ENCODE results near the gene INO80B.

The INO80B gene

DNA sequence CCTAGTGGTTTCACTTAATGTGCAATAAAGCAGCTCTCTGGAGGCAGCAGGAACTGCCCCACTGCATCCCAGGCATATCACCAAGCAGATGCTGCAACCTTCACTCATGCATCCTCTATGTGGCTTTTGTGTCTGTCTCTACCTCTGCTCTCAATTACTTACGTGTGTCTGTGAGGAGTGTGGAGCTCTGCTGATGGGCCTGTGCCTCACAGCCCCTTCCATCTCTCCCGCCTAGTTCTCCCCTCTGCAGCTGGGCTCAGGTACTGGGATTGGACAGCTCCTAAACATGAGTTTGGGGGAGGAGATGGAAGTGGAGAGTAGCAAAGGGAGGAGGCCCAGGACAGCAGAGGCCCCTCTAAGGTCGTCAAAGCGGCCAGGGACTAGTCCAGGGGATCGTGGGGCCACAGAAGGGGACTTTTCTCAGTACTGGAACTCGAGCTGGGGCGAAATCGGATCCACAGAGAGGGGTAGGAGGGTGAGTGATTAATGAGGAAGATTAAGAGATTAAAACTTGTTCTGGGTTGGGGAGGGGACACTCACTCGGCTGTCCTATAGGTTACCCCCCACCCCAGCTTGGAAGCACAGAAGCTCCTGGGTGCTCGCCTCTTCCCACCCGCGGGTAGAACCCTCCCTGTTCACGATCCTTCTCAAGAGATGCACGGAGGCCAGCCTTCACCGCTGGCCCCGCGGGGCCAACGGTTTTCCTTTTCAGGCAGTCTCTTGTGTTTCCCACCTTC lies 46.6 kb downstream of the INO80B start:
- no peak for DNase-seq (ENCODE audit: low read depth in 3 of 3, low spot score in 1 of 3)

DNA sequence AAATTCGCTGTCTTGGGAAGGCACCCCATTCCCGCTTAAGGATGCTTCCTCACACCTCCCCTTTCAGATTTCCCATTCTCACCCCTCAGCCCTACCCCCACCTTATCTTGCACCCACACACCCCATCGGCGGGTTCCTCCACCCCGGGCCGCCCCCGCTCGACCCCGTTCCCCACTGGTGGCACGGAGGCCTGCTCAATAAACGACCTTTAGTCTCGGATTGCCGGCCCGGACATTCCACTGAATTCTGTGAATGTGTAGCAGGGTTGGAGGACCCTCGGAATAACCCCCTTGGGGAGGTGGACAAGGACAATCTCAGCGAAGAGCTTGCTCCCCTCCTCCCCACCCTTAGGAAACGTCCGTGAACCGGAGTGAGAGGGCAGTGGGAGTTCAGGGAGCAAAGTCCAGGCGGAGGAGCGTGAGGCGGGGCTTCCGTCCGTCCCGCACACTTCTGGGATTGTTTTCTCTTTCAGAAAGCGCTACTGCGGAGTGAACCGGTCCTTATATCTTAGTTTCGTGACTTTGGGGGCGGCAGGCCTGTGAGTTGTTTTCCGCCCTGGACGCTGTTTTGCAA lies 47.3 kb downstream of the INO80B start:
- no peak for DNase-seq (ENCODE audit: low read depth in 3 of 3, low spot score in 1 of 3)

DNA sequence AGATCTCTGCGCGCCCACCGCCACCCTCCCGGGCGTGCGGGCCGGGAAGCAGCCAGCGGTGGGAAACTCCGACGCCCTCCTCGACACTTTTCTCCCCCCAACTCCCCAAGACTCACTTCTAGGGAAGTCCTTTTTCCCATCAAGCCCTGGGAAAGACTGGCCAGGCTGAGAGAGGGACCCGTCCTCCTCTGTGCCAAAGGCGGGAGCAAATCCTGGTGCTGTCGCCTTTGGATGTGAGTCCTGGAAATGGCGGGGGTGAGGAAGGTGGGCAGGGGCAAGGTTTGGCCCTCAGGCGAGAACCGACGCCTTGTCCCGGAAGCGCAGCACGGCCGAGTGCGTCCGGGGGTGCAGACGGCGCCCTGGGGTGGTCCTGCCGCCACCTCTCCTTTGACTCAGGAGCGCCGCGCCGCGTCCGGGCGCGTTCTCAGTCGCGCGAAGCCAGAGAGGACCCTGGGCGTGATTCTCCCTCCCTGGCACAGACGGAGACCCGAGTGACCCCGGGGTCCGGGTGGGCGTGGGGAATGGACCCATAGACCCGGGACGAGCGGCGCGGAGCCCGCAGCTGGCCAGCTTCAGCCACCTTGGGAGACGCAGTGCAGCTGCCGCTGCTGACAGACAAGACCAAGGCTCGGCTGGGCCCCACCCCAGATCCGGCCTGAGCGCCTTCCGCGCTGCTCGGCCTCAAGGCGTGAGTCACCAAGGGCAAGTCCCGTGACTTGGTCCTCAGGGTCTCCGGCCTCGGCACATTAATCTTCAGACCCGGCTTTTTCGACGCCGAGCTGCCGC lies 48.0 kb downstream of the INO80B start:
- no peak for DNase-seq (ENCODE audit: low read depth in 3 of 3, low spot score in 1 of 3)

DNA sequence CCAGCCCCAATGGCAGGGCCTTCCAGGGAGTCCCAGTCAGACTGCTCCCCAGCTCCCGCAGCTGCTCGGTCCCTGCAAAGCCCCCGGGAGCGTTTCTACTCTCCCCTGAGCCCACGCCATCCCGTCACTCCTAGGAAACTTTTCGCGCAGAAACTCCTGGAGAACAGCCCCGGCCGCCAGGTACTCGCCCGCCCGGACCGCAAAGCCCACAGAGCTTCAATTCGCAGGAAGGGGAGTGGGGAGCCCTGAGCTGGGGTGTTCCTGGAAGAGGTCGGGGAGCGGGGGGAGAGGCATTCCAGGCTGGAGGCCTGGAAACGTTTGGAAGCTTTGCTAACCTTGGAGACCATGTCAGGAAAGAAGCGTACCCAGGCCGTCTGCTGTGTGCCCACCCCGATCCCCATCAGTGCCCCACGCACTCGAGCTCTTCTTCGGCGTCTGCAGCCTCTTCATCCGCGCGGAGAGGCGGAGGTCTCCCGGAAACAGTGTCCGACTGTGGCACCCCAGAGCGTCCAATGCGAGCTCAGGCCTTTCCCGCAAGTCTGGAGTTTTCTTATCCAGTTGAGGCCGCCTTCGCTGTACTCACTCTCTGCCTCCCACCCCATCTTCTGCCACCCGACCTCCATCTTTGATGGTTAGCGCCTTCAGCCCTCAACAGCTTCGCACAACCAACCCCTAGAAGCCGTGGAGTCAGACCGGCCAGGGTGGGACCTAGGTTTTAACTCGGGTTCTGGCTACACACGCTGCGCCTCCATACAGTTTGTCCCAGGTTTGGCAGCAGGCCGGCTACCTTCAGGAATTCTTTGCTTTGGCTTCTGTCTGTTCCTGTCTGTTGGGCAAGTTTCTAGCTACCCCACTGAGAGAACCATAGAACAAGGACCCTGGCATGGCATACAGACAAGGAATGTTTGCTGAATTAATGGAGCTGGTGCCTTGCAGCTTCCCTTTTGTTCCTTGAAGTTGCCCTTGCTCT lies 48.9 kb downstream of the INO80B start:
- no peak for DNase-seq (ENCODE audit: low read depth in 3 of 3, low spot score in 1 of 3)

DNA sequence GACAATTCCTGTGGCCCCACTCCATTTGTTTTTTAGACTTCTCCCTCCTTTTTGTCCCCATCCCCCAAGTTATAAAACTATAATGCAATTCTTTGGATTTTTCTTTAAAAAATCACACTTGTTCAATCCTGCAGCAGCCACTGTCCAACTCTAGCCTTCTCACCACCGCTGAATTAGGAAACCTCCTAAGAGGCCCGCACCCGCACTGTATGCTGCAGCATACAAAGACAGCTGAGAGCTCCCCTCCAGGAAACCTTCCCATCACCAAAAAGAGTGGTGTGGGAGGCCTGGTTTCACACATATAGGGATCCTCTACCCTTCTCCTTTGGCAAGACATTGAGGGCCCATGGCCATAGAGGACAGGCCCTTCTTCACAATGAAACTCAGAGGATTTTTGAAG lies 49.7 kb downstream of the INO80B start:
- no peak for DNase-seq (ENCODE audit: low read depth in 3 of 3, low spot score in 1 of 3)

DNA sequence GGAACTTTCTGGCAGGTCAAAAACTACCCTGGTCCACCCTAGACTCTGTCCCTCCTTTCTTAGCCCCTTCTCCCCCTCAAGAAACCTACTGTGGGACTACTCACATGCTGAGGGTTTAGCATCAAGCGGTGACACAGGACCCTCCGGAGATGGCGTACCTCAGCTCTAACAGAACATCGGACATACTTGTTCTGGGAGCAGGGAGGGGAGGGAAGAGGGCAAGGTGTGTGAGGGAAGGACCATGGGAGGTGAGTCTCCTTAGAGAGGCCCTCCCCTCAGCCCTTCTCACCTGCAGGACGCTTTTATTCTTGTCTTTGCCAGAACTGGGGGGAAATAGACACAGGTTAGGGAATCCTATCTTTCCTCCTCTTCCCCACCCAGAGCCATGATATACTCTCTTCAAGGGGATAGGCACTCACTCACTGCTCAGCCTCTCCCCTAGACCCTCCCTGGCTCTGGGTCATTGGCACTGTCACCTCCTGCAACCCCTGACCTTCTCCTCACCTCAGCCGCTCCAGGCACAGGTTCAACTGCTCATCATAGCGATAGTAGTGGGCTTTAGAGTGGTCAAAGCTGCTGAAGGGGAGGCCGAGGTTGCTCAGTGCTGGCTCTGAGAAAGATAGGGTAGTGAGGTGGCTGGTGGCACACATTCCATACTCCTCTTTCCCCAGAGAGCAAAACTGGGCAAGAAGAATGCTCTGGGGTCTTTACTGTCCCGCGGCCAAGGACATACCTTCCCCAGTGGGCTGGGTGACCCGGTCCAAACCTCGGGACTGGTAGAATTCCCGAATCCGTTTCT lies 50.8 kb downstream of the INO80B start:
- no peak for DNase-seq (ENCODE audit: low read depth in 3 of 3, low spot score in 1 of 3)

DNA sequence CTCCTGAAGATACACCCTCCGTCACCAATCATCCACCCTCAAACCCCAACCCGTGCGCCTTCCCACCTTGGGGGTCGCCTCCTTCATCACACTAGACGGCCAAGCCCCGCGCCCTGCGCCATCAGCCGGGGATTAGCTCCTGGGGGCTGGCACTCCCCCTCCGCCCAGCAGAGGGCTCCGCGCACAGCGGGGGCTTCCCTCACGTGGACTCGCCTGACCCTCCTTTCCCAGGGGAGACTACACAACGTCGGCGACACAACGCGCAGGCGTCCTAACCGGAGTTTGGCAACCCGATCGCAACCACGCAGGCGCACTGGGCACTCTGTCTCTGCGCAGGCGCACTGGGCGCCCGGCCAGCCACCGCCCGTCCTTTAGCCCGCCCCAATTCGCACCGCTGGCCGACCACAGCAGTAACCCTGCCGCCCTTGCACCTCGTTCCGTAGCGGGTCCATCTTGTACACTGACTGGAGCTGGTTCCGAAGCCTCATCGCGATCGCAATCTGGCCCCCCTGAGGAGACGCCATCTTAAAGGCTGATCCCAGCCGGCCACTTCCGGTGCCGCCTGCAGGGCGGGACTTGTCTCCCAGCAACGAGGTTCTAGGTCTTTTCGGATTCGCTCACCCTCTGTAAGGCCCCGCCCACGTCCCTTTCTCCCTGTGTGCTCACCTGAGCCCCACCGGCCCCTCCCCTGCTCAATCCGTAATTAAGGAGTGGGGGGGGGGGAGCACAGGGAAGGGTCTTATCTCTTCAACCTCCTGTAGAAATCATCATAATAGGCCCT lies 52.4 kb downstream of the INO80B start, which contains the start of gene PCGF1:
Gene PCGF1 (minus strand): TSS at position 551 of the 781 bp plus-strand sequence. CDS start 27 bp downstream, at position 524.
- DNase-seq (ENCODE audit: low read depth in 3 of 3, low spot score in 1 of 3): peak; percentile 94 to 99 (median 96)

Data from stimulated activated CD4-positive, alpha-beta T cell treated with anti-CD3 and anti-CD28 coated beads, TNF-alpha, amount 100 ng/mL, for 1 hour (primary cell).